PC-3 (cell line): ENCODE results near the gene GRIK1.

Experiments used
- EZH2 ChIP-seq: fragments of 300-600 bp; sonication (generic); IDR thresholded peaks from one replicate; pipeline ENCODE4 v1.6.1; 2017; ENCODE audit warnings: antibody characterized with exemption, mild to moderate bottlenecking, low read length; ENCODE audit not compliant: unreplicated experiment
- TF ChIP-seq, protein P1 (sequence below): fragments of 300-600 bp; sonication (generic); conservative IDR thresholded peaks from 2 replicates; pipeline ENCODE4 v1.5.1; 2017; ENCODE audit warnings: antibody characterized with exemption, low read depth, mild to moderate bottlenecking, low read length

DNA sequence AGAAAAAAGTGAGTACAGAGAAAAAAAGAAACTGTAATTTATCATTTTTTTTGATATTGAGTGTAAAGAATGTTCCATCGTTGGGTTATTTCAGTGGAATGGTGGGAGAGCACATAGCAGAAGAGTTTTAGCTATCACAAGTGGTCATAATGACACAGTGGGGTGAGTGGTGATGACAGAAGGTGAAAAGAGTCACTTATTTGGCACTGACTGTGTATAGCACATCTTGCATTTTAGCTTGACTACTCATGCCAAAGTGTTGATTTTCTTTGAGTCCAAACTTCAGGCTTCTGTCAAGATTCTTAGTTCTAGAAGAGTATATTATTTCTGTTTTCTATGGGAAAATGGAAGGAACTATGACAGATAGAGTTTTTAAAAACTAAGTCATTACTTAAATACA is 261.2 kb downstream of the GRIK1 start:
- TF ChIP-seq, protein P1, sequence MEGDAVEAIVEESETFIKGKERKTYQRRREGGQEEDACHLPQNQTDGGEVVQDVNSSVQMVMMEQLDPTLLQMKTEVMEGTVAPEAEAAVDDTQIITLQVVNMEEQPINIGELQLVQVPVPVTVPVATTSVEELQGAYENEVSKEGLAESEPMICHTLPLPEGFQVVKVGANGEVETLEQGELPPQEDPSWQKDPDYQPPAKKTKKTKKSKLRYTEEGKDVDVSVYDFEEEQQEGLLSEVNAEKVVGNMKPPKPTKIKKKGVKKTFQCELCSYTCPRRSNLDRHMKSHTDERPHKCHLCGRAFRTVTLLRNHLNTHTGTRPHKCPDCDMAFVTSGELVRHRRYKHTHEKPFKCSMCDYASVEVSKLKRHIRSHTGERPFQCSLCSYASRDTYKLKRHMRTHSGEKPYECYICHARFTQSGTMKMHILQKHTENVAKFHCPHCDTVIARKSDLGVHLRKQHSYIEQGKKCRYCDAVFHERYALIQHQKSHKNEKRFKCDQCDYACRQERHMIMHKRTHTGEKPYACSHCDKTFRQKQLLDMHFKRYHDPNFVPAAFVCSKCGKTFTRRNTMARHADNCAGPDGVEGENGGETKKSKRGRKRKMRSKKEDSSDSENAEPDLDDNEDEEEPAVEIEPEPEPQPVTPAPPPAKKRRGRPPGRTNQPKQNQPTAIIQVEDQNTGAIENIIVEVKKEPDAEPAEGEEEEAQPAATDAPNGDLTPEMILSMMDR: no peak
- TF ChIP-seq EZH2: no peak
